ENCODE measurements around the gene KCNJ5.

DNA sequence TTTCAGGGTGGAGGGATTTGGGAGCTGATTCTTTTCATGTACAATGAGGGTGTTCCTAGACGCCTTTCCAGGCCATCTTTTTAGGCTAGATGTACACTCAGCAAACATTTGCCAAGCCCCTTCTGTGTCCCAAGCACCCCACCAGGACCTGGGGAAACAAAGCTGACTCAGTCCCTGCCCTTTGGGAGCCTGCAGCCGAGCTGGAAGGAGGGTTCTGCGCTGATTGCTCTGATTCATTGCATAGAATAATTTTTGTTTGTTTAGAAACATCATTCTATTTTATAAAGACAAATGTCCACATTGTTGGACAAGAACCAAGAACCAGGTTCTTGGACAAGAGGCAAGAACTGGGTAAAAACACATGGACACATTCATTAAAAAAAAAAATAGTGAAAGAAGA is 34.8 kb downstream of the KCNJ5 start:
- TF ChIP-seq, protein P1, sequence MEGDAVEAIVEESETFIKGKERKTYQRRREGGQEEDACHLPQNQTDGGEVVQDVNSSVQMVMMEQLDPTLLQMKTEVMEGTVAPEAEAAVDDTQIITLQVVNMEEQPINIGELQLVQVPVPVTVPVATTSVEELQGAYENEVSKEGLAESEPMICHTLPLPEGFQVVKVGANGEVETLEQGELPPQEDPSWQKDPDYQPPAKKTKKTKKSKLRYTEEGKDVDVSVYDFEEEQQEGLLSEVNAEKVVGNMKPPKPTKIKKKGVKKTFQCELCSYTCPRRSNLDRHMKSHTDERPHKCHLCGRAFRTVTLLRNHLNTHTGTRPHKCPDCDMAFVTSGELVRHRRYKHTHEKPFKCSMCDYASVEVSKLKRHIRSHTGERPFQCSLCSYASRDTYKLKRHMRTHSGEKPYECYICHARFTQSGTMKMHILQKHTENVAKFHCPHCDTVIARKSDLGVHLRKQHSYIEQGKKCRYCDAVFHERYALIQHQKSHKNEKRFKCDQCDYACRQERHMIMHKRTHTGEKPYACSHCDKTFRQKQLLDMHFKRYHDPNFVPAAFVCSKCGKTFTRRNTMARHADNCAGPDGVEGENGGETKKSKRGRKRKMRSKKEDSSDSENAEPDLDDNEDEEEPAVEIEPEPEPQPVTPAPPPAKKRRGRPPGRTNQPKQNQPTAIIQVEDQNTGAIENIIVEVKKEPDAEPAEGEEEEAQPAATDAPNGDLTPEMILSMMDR (IDR thresholded peaks at IDR 0.05): no peak
- TF ChIP-seq POLR2A (IDR thresholded peaks at IDR 0.05): no peak

Measured in uterus (tissue), 2 donors.